Ovary (tissue), 3 donors: ENCODE results near the gene VKORC1.

Experiments used
- CTCF ChIP-seq, 3 donors: fragments of 450-650 bp in 2 of 3; fragments of 200-600 bp in 1 of 3; IDR thresholded peaks; one replicate each; pipeline versions ENCODE4 v1.5.1 to v1.8.0; 2016 to 2022; ENCODE audit warnings: antibody characterized with exemption in 3 of 3, mild to moderate bottlenecking in 1 of 3
- EP300 ChIP-seq: sonication (generic); formaldehyde crosslinking; IDR thresholded peaks from one replicate; pipeline ENCODE4 v1.6.1; 2017; ENCODE audit warnings: antibody characterized with exemption
- POLR2A ChIP-seq: fragments of 450-650 bp; IDR thresholded peaks from one replicate; pipeline ENCODE4 v1.6.1; 2017; ENCODE audit warnings: antibody characterized with exemption, mild to moderate bottlenecking, moderate library complexity
- donor health status: DM: no; HTN: no; CAD: no.

- TF ChIP-seq CTCF (IDR thresholded peaks at IDR 0.05) (no peak), POLR2A (no peak), EP300 (no peak)
Measured at GRCh38 chr16:31130336-31130891, 35.8 kb upstream of the VKORC1 start.
